Loucy (cell line): ENCODE data around the gene LINGO1.

ENCODE experiments used
- EZH2phosphoT487 ChIP-seq: fragments of 200-600 bp; IDR thresholded peaks from 2 replicates; pipeline ENCODE4 v1.6.1; 2018; ENCODE audit warnings: antibody characterized with exemption, mild to moderate bottlenecking, moderate library complexity, borderline replicate concordance
- TF ChIP-seq, protein P1 (sequence below): fragments of 200-600 bp; sonication (generic); conservative IDR thresholded peaks from 2 replicates; pipeline ENCODE4 v1.5.1; 2014; ENCODE audit warnings: mild to moderate bottlenecking, antibody characterized with exemption, low read length

DNA sequence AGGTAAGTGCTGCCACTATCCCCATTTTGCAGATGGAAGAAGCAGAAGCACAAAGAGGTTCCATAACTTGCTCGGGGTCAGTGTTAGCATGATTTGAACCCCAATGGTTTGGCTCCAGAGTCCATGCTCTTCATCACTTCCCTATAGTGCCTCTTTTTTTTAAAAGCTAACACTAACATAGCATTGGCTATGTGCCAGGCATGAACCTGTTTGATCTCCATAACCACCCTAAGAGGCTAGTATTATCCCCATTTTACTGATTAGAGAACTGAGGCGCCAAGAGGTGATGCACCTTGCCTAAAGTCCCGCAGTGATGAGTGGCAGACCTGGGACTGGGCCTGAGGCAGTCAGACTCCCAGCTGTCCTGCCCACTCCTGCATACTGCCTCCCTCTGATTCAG is 7.3 kb downstream of the LINGO1 start:
- TF ChIP-seq, protein P1, sequence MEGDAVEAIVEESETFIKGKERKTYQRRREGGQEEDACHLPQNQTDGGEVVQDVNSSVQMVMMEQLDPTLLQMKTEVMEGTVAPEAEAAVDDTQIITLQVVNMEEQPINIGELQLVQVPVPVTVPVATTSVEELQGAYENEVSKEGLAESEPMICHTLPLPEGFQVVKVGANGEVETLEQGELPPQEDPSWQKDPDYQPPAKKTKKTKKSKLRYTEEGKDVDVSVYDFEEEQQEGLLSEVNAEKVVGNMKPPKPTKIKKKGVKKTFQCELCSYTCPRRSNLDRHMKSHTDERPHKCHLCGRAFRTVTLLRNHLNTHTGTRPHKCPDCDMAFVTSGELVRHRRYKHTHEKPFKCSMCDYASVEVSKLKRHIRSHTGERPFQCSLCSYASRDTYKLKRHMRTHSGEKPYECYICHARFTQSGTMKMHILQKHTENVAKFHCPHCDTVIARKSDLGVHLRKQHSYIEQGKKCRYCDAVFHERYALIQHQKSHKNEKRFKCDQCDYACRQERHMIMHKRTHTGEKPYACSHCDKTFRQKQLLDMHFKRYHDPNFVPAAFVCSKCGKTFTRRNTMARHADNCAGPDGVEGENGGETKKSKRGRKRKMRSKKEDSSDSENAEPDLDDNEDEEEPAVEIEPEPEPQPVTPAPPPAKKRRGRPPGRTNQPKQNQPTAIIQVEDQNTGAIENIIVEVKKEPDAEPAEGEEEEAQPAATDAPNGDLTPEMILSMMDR = no peak
- no peak for TF ChIP-seq EZH2phosphoT487
